Measurements from ENCODE around the gene OGFOD2.
"Not testable (repeated sequence)": the region's sequence is repeated elsewhere in the genome, so short reads cannot be mapped to it uniquely, and the experiment has no call there.

Gene OGFOD2

DNA sequence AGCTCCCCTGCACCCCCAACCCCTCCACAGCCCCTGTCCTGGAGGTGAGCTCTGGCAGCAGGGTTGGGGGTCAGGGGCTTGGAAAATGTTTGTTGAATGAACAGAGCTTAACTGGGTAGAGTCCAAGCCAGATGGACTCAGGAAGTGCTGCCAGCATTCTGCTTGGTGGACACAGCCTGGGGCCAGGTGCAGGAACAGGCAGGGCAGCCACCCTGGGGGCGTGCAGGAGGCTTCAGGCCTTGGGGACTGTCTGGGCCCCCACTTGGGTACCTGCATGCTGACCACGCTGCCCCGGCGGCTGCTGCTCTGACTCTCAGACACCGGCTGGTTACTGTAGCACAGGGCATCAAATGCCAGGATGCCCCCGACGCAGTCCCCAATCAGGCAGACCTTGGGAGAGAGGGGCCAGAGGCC is 21.2 kb downstream of the OGFOD2 start:
- in situ Hi-C loops (cut with HindIII; ENCODE audit: low pct_ligation_motif_present, low pct_unique_long_range_greater_than_20kb, low sequenced_read_pairs): no loop called here
- DNase-seq: no peak

DNA sequence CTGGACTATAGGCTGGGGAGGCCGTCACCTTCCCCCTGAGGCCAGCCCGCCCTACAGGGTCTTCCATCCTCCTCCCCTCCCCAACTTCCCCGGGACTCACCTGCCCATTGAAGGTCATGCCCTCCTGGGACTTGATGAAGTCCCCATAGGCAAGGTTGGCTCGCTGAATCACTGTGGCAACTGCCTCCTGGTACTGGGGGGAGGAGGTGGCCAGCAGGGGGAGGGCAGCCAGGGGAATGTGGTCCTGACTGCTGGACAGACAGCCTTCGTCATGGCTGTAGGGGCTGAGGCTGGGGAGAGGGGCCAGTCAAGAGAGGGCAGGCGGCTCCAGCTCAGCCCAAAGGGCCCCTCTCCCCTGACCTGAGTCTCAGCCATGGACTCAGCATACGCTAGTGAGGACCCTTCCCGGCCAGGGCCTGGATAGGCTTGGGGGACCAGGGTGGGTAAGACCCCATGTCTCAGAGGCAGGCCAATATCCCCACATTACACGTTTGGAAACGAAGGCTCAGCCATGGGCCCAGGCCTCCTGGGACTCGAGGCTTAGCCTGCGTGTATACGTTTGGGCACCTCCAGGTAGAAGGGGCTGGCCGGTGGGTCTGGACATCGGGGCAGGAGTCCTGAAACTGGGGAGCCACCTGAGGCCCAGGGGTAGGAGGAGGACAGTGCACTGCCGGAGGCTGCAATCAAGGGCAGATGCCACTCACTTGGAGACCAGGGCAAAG is 21.7 kb downstream of the OGFOD2 start:
- in situ Hi-C loops (cut with HindIII; ENCODE audit: low pct_ligation_motif_present, low pct_unique_long_range_greater_than_20kb, low sequenced_read_pairs): no loop called here
- DNase-seq: no peak

DNA sequence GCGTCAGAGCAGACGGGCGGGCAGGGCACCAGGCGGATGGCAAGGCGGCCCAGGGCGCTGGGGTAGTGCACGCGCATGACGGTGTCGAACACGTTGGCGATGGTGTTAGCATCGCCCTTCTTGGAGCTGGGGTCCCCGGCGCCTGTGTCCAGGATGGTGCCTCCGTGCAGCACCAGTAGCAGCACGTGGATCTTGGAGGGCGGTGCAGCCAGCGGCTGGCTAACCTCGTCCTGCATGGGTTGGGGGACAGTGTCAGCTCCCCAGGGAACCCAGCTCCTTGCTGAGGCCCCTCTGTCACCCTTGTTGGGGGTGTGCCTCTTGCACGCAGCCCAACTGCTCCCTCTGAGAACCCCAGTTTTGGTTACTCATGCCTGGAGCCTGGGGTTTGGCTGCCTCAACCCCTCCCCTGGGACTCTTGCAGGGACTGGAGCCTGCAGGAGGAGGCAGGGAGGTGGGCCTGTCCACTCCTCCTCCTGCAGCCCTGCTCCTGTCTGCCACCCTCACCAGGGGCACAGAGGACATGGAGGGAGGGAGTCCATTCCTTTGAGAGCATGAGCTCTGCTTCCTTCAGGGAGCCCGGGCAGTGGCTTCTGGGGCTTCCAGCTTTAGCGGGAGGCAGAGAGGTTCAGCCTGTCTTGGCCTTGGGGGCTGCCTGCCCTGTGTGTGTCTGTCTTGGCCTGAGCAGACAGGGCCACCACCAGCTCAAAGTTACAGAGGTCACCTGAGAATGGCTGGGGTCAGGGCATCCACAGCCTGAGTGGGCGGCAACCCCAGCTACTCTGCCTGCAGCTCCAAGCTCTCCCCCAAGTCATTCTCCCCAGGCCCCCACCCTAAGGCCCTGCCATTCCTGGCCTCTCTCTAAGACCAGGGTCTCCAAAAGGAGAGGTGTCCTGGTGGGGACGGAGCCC is 22.6 kb downstream of the OGFOD2 start:
- in situ Hi-C loops (cut with HindIII; ENCODE audit: low pct_ligation_motif_present, low pct_unique_long_range_greater_than_20kb, low sequenced_read_pairs): no loop called here
- no peak for DNase-seq

DNA sequence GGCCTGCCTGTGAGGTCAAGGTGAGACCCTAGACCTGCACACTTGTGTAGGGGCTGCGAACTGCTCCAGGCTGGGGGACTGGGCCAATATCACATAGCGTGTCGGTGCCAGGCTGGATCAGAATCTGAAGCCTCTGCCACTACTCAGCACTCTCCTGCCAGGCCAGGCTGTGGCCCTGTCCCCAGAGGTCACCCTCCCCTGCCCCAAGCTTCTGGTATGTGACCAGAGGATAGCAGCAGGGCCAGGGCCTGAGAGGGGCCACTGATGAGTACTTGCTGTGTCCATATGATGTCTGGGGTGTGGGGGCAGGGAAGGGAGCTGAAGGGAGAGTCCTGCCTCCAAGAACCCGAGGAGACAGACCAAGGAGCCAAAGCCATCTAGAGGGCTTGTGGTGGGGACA is 23.3 kb downstream of the OGFOD2 start:
- in situ Hi-C loops (cut with HindIII; ENCODE audit: low pct_ligation_motif_present, low pct_unique_long_range_greater_than_20kb, low sequenced_read_pairs): no loop called here

DNA sequence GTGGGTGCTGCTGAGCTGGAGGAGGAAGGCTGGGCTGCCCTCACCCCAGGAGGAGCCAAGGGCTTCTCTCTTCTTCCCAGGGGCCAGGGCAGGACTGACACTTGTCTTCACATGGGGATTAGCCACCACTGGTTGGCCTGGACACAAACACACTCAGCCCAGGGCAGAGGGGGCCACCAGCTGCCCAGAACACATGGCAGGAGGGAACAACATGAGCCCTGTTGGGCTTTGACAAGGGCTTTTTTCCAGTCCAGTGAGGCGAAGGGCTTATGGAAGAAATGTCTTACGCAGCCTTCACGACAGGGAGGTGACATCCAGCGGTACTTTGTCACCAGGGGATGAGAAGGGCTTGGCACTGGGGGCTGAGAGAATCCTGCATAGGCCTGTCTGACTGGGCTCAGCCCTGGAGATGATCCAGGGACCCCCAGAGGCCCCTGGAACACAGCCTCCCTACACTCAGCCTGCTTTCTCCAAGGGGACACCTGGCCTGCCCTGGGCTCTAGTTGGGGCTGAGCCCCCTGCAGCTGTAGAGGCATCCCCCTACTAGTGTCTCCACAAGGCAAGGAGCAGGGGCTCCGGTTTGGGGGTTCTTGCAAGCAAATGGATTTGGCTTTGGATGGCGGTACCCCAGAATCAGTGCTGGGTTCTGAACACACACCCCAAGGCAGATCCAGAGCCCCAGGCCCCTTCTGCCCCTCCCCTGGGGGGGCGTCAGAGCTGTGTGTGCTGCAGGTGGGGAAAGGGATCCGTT is 24.3 kb downstream of the OGFOD2 start:
- in situ Hi-C loops (cut with HindIII; ENCODE audit: low pct_ligation_motif_present, low pct_unique_long_range_greater_than_20kb, low sequenced_read_pairs): no loop called here

More for the DNA sequence above, 23.3 kb downstream of the OGFOD2 start:
- DNase-seq: no peak

DNA sequence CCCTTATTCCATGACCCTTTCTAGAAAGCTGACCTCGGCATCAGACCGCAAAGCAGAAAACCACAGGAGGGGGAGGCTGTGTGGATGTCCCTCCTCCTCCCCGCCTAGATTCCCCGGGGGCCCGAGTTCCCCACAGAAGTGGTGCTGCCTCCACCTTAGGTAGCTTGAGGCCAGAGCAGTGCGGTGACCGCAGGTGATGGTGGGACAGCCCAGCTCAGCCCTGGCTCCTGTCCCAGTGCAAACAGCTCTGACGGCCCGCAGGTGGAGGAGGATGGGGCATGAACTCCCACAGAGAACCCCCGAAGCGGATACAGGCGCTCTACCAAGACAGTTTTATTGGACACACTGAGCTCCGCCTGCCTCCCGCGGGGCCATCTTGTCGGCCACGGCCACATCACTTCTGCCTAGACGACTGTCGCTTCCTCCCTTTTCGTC is 25.0 kb downstream of the OGFOD2 start:
- no peak for DNase-seq
- in situ Hi-C loops (cut with HindIII; ENCODE audit: low pct_ligation_motif_present, low pct_unique_long_range_greater_than_20kb, low sequenced_read_pairs): no loop called here

More for the DNA sequence above, 24.3 kb downstream of the OGFOD2 start:
- no peak for DNase-seq

DNA sequence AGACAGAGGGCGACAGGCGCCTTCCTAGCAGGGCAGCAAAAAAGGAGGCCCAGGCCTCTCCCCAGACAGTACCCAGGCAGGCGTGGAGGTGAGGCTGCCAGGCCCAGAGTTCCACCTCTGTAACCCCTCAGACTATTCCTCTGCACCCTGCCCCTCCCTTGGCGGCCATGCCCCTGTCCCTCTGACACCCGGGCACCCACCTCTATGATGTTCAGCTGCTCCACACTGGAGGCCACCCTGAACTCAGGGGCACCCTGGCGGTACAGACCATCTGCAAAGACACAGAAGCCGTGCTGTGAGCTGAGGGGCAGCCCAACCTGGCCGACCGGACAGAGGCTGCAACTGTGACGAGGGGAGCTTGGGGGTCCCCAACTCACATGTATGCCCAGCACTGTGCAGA is 25.5 kb downstream of the OGFOD2 start:
- no peak for DNase-seq
- in situ Hi-C loops (cut with HindIII; ENCODE audit: low pct_ligation_motif_present, low pct_unique_long_range_greater_than_20kb, low sequenced_read_pairs): no loop called here

DNA sequence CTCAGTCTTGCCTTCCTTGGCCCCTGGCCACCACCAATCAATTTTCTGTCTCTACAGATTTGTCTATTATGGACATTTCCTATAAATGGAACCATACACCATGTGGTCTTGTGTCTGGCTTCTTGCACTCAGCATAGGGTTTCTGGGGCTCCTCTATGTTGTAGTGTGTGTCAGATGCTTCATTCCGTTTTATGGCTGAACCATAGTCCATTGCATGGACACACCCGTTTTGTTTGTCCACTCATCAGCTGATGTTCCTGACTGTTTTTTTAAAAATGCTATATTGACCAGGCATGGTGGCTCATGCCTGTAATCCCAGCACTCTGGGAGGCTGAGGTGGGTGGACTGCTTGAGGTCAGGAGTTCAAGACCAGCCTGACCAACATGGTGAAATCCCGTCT is 26.4 kb downstream of the OGFOD2 start:
- no peak for DNase-seq
- in situ Hi-C loops (cut with HindIII; ENCODE audit: low pct_ligation_motif_present, low pct_unique_long_range_greater_than_20kb, low sequenced_read_pairs): no loop called here

DNA sequence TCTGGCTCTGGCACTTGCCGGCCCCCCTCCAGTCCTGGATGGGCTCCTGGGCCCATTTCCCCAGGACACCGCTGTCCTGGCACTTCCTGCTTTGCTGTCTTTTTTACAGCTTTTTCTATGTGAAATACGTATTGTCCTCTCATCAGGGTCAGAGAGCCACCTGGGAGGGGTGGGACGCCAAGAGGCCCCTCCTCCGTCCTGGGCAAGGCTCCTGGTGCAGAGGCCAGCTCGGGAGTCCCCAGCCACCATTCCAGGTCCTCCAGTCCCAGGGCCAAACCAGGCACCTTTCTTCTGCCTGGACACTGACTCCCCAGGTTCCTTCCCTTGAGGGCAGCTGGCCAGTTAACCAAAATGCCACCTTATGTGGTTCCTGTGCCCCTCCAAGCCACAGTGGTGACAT is 28.2 kb downstream of the OGFOD2 start:
- no peak for DNase-seq
- in situ Hi-C loops (cut with HindIII; ENCODE audit: low pct_ligation_motif_present, low pct_unique_long_range_greater_than_20kb, low sequenced_read_pairs): no loop called here

DNA sequence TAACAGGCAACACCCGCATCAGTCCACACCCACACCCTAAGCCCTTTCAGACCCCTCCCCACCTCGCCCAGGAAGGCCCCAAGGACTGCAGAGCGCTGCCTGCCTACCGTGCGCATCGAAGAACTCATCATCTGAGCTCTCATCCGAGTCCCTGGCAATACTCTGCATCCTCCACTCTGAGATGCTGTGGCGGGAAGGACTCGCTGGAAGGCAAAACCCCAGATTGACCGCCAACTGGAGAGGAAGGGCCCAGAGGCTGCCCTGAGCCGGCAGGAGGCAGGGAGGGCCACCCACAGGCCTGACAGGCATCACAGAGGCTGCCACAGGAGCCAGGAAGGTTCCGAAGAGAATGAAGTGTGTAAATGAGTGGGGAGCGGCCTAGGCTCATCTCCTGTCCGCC is 29.2 kb downstream of the OGFOD2 start:
- in situ Hi-C loops (cut with HindIII; ENCODE audit: low pct_ligation_motif_present, low pct_unique_long_range_greater_than_20kb, low sequenced_read_pairs): no loop called here
- DNase-seq: no peak

DNA sequence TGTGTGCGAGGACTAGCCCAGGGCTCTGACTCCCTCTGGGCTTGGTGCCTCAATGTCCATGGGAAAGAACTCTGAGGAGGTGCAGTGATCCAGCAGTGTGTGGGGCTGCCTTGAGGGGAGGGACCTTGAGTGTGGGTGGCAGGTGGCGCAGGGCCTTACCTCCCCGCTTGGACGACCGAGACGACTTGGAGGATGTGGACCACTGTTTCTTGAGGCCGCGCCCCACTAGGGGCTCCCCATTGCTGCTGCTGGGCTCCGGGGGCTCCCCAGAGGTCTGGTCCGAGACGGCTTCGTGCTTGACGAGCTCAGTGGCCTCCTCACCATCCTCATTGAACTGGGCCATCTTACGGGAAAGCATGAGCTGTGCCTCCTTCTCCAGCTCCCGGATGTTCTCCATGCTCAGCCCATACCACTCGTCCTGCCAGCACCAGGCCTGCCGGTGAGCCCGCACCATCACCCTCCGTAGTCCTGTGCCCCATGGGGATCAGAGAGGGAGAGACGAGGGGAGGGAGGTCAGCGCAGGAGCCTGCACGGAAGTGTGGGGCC is 30.1 kb downstream of the OGFOD2 start:
- in situ Hi-C loops (cut with HindIII; ENCODE audit: low pct_ligation_motif_present, low pct_unique_long_range_greater_than_20kb, low sequenced_read_pairs): no loop called here
- no peak for DNase-seq

DNA sequence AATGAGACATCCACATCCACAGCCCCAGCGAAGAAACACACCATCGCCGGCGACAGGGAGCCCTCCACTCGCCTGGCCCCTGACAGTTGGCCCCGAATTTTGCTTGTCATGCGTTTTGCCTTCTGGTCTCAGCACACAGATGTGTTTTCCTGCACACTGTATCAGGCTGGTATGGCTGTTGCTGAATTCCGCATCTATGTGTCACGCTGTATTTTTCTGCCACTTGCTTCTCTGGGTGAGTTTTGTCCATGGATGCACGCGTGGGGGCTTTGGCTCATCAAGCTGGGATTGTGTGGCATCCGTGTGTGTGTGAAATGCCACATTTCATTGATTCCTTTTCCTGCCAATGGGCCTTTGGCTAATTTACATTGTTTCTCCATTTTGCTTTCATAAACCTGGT is 31.9 kb downstream of the OGFOD2 start:
- no peak for DNase-seq
- in situ Hi-C loops (cut with HindIII; ENCODE audit: low pct_ligation_motif_present, low pct_unique_long_range_greater_than_20kb, low sequenced_read_pairs): no loop called here

DNA sequence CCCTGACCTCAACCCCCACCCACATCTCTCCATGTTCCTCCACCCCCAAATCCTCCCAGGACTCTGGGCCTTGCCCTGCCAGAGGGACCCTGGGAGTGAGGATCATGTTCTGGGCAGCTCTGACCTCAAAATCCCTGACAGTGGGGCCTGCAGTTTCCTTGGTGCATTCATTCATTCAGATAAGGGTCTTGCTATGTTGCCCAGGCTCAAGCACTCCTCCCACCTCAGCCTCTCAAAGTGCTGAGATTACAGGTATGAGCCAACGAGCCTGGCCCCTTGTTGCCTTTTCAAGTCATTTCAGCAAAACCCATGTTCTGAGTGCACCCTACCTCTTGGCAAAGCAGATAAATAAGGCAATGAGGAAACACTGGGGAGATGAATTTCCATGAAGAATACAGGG is 35.1 kb downstream of the OGFOD2 start:
- DNase-seq: no peak
- in situ Hi-C loops (cut with HindIII; ENCODE audit: low pct_ligation_motif_present, low pct_unique_long_range_greater_than_20kb, low sequenced_read_pairs): no loop called here

DNA sequence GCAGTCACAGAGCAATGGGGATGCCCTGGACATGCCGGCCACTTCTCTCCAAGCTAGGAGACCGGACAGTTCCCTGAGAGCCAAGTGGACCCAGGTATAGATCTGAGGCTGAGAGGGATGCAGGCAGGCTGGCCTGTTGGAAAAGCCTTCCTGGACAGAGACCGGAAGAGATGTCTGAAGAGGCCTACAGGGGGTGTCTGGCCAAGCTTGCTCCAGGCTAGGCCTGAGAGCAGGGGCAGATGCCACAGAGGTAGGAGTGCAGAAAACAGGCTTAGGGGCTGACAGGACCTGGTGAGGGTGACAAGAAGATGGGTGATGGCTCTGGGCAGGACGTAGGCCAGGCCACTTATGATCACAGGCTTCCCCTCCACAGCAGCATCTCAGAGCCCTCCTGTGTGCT is 35.6 kb downstream of the OGFOD2 start:
- in situ Hi-C loops (cut with HindIII; ENCODE audit: low pct_ligation_motif_present, low pct_unique_long_range_greater_than_20kb, low sequenced_read_pairs): no loop called here
- DNase-seq: no peak

DNA sequence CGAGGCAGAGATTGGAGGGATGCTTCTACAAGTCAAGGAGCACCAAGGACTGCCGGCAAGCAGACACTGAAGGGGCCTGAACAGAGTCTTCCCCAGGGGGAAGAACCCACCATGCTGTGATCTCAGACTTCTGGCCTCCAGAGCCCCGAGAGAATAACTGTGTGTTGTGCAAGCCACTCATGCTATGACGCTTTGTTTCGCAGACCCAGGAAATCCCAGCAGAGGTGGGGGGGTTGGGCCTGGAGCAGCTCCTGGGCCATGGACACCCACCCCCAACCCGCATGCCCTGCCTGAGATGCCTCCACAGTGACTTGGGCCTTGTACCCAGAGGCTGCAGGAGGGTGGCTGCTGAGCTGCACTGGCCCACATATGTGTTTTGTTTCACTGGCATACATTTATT is 36.7 kb downstream of the OGFOD2 start:
- in situ Hi-C loops (cut with HindIII; ENCODE audit: low pct_ligation_motif_present, low pct_unique_long_range_greater_than_20kb, low sequenced_read_pairs): no loop called here
- no peak for DNase-seq

DNA sequence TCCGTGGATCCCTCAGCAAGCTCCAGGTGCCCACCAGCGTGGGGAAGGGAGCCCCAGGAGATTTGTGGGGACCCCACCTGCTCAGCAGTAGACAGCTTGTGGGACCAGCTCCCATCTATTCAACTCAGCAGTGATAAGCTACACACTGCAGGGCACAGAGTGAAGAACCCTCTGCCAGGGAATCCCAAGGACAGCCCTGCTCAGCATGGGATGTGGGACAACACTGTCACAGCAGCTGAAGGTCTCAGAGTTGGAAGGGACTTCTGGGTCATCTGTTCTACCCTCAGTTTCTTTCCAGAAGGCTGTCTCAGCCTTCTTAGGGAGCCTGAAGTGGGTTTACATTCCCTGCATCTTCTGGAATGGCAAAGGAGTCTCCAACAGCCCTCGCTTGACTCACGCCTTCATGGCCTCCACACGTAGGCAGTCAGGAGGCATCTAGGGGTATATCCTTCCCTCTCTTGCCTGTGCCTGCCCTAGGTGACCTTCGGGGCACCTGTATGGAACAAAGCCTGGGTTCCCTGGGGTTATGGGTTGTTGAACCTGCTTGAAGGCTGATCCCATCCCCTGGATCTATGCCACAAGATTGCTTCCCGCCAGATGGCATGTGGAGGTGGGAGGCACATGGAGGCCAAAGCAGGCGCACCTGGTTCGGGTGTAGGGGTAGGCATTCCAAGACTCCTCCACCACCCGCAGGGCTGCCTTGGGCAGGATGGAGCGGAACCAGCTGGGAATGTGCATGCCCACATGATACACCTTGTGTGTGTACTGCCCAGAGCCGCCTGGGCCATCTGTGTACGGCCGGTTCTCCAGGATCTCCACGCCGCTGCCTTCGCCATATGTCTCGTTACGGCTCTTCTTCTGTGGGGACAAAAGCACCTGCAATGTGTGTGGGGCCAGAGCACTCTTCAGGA is 38.4 kb downstream of the OGFOD2 start:
- no peak for DNase-seq

DNA sequence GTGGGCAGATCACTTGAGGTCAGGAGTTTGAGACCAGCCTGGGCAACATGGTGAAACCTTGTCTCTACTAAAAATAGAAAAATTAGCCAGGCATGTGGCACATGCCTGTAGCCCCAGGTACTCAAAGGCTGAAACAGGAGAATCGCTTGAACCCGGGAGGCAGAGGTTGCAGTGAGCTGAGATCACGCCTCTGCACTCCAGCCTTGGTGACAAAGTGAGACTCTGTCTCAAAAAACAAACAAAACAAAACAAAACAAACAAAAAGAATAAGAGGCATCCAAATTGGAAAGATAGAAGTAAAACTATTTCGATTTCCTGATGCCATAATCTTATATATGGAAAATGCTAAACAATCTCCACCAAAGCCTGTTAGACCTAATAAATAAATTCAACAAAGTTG is 39.4 kb downstream of the OGFOD2 start:
- in situ Hi-C loops (cut with HindIII; ENCODE audit: low pct_ligation_motif_present, low pct_unique_long_range_greater_than_20kb, low sequenced_read_pairs); DNase-seq: not testable (repeated sequence)

More for the DNA sequence above, 38.4 kb downstream of the OGFOD2 start:
- in situ Hi-C loops (cut with HindIII; ENCODE audit: low pct_ligation_motif_present, low pct_unique_long_range_greater_than_20kb, low sequenced_read_pairs): no loop called here

DNA sequence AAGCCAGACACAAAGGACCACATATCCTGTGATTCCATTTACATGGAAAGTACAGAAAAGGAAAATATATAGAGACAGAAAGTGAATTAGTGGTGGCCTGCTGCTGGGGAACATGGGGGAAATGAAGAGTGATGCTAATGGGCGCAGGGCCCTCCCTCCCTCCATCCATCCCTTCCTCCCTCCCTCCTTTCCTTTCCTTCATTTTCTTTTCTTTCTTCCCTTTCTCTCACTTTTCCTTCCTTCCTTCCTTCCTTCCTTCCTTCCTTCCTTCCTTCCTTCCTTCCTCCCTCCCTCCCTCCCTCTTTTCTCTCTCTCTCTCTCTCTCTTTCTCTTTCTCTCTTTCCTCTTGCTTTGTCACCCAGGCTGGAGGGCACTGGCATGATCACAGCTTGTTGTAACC is 42.7 kb downstream of the OGFOD2 start:
- in situ Hi-C loops (cut with HindIII; ENCODE audit: low pct_ligation_motif_present, low pct_unique_long_range_greater_than_20kb, low sequenced_read_pairs): no loop called here
- DNase-seq: no peak

Data from ACHN (cell line).